H9 (cell line): ENCODE data around the gene PPP1R13B. TPM values are rescaled to one million over a fixed set of nuclear protein-coding genes. Genes with fewer than 3 reads are reported as not detected.

Experiments used
- DNase-seq: peaks from one replicate; pipeline ENCODE4 v3.0.0-alpha.2; 2017
- H2AFZ ChIP-seq: one replicate; pipeline ENCODE4 v1.6.1; 2013; ENCODE audit warnings: mild to moderate bottlenecking, low read length, control low read depth, moderate library complexity
- H2AK5ac ChIP-seq: 2 replicates; pipeline ENCODE4 v1.6.1; 2013; ENCODE audit warnings: low read length, control low read depth, mixed read lengths; ENCODE audit not compliant: insufficient read length
- H2BK120ac ChIP-seq: one replicate; pipeline ENCODE4 v1.6.1; 2013; ENCODE audit warnings: low read depth, mild to moderate bottlenecking, low read length, control low read depth, inconsistent platforms; ENCODE audit not compliant: poor library complexity, severe bottlenecking
- H2BK12ac ChIP-seq: 2 replicates; pipeline ENCODE4 v1.6.1; 2013; ENCODE audit warnings: low read length, control low read depth, mixed read lengths, low read depth; ENCODE audit not compliant: insufficient read length
- H2BK15ac ChIP-seq: 2 replicates; pipeline ENCODE4 v1.6.1; 2013; ENCODE audit warnings: low read depth, low read length, control low read depth
- H2BK20ac ChIP-seq: one replicate; pipeline ENCODE4 v1.6.1; 2013; ENCODE audit warnings: low read depth, mild to moderate bottlenecking, low read length, control low read depth, inconsistent platforms; ENCODE audit not compliant: poor library complexity, severe bottlenecking
- H2BK5ac ChIP-seq: 2 replicates; pipeline ENCODE4 v1.6.1; 2013; ENCODE audit warnings: low read length, control low read depth, mixed read lengths; ENCODE audit not compliant: insufficient read length
- H3K14ac ChIP-seq: 2 replicates; pipeline ENCODE4 v1.6.1; 2013; ENCODE audit warnings: low read length, control low read depth; ENCODE audit not compliant: insufficient read depth
- H3K18ac ChIP-seq: 2 replicates; pipeline ENCODE4 v1.6.1; 2013; ENCODE audit warnings: low read depth, mild to moderate bottlenecking, mixed read lengths, low read length, control low read depth; ENCODE audit not compliant: insufficient read length
- H3K23ac ChIP-seq: 2 replicates; pipeline ENCODE4 v1.6.1; 2013; ENCODE audit warnings: low read length, control low read depth, mixed read lengths, low read depth; ENCODE audit not compliant: insufficient read length
- H3K23me2 ChIP-seq: 2 replicates; pipeline ENCODE4 v1.6.1; 2013; ENCODE audit warnings: low read depth, mild to moderate bottlenecking, mixed read lengths, low read length, control low read depth; ENCODE audit not compliant: insufficient read length, poor library complexity, severe bottlenecking
- H3K27ac ChIP-seq: 2 replicates; pipeline ENCODE4 v1.5.1; 2013; ENCODE audit warnings: low read length, control low read depth, mixed read lengths, low read depth; ENCODE audit not compliant: insufficient read length
- H3K27me3 ChIP-seq: 2 replicates; pipeline ENCODE4 v1.6.1; 2013; ENCODE audit warnings: low read length, control low read depth, inconsistent platforms; ENCODE audit not compliant: insufficient read depth
- H3K4ac ChIP-seq: 2 replicates; pipeline ENCODE4 v1.6.1; 2013; ENCODE audit warnings: low read depth, mild to moderate bottlenecking, control low read depth, inconsistent platforms, low read length, moderate library complexity
- H3K4me1 ChIP-seq: 2 replicates; pipeline ENCODE4 v1.6.1; 2013; ENCODE audit warnings: low read length, control low read depth, inconsistent platforms; ENCODE audit not compliant: insufficient read depth
- H3K4me2 ChIP-seq: 2 replicates; pipeline ENCODE4 v1.6.1; 2013; ENCODE audit warnings: low read length, control low read depth, mixed read lengths; ENCODE audit not compliant: insufficient read length, insufficient read depth
- H3K56ac ChIP-seq: 2 replicates; pipeline ENCODE4 v1.6.1; 2013; ENCODE audit warnings: low read depth, mild to moderate bottlenecking, mixed read lengths, low read length, control low read depth; ENCODE audit not compliant: insufficient read length
- H3K79me1 ChIP-seq: 2 replicates; pipeline ENCODE4 v1.6.1; 2013; ENCODE audit warnings: low read depth, mild to moderate bottlenecking, moderate library complexity, low read length, control low read depth, inconsistent platforms; ENCODE audit not compliant: insufficient read depth, poor library complexity, severe bottlenecking
- H3K79me2 ChIP-seq: 2 replicates; pipeline ENCODE4 v1.6.1; 2013; ENCODE audit warnings: low read length, control low read depth, inconsistent platforms; ENCODE audit not compliant: insufficient read depth
- H3K9ac ChIP-seq: 2 replicates; pipeline ENCODE4 v1.6.1; 2013; ENCODE audit warnings: low read length, control low read depth, mixed read lengths; ENCODE audit not compliant: insufficient read length; ENCODE audit errors: extremely low read depth
- H3K9me3 ChIP-seq: one replicate; pipeline ENCODE4 v1.6.1; 2013; ENCODE audit warnings: low read depth, low read length, inconsistent platforms; ENCODE audit not compliant: control insufficient read depth
- H3T11ph ChIP-seq: one replicate; pipeline ENCODE4 v1.6.1; 2013; ENCODE audit warnings: mild to moderate bottlenecking, low read length, control low read depth, inconsistent platforms
- H4K20me1 ChIP-seq: one replicate; pipeline ENCODE4 v1.6.1; 2013; ENCODE audit not compliant: control insufficient read depth, insufficient read length, insufficient read depth
- H4K5ac ChIP-seq: 2 replicates; pipeline ENCODE4 v1.6.1; 2013; ENCODE audit warnings: low read depth, mild to moderate bottlenecking, mixed read lengths, low read length, control low read depth; ENCODE audit not compliant: insufficient read length
- H4K8ac ChIP-seq: replicated peaks from 2 replicates; pipeline ENCODE4 v1.6.1; 2013; ENCODE audit warnings: low read length, control low read depth, mixed read lengths, low read depth; ENCODE audit not compliant: insufficient read length
- H4K91ac ChIP-seq: 2 replicates; pipeline ENCODE4 v1.6.1; 2013; ENCODE audit warnings: low read depth, mild to moderate bottlenecking, moderate library complexity, mixed read lengths, low read length, control low read depth; ENCODE audit not compliant: insufficient read length
- H3K27ac Mint-ChIP-seq, 3 experiments: 2 replicates in 2 of 3; 3 replicates in 1 of 3; pipeline ENCODE4 v1.8.0; 2020 to 2021; ENCODE audit warnings: mixed read lengths in 3 of 3, mild to moderate bottlenecking in 1 of 3, moderate library complexity in 1 of 3
- H3K27me3 Mint-ChIP-seq: 2 replicates; pipeline ENCODE4 v1.8.0; 2021; ENCODE audit warnings: low read depth, mild to moderate bottlenecking, moderate library complexity, mixed read lengths
- H3K36me3 Mint-ChIP-seq, 3 experiments: 2 replicates in 2 of 3; 3 replicates in 1 of 3; pipeline ENCODE4 v1.8.0; 2020 to 2021; ENCODE audit warnings: low read depth in 3 of 3, mixed read lengths in 3 of 3; ENCODE audit not compliant: insufficient read depth in 1 of 3
- H3K4me1 Mint-ChIP-seq, 2 experiments: 2 replicates each; pipeline ENCODE4 v1.8.0; 2020; ENCODE audit warnings: mixed read lengths in 2 of 2
- H3K4me3 Mint-ChIP-seq, 2 experiments: 2 replicates in 1 of 2; 3 replicates in 1 of 2; pipeline ENCODE4 v1.8.0; 2020 to 2021; ENCODE audit warnings: mild to moderate bottlenecking in 2 of 2, mixed read lengths in 2 of 2, moderate library complexity in 1 of 2
- H3K9me3 Mint-ChIP-seq, 2 experiments: 2 replicates in 1 of 2; 3 replicates in 1 of 2; pipeline ENCODE4 v1.8.0; 2020; ENCODE audit warnings: mild to moderate bottlenecking in 2 of 2, mixed read lengths in 2 of 2, moderate library complexity in 1 of 2
- CTCF ChIP-seq: fragments of 200-600 bp; sonication (generic); conservative IDR thresholded peaks from 3 replicates; pipeline ENCODE4 v1.8.0; 2021; ENCODE audit warnings: antibody characterized with exemption, mild to moderate bottlenecking
- WGBS: extraction: QIAGEN DNeasy Blood & Tissue Kit; methylation state at CpG from one replicate; pipeline ENCODE4 v1.1.7; 2013; ENCODE audit warnings: missing lambda C conversion rate, low lambda C conversion rate, mixed read lengths; ENCODE audit not compliant: insufficient read length; ENCODE audit errors: extremely low coverage; 5-methylcytosine and 5-hydroxymethylcytosine counted together
- total RNA-seq: library from RNA; stranded (reverse); gene quantifications from 2 replicates; pipeline ENCODE4 v1.2.1, GENCODE V29; 2021

Gene PPP1R13B
- total RNA-seq, 1 experiment from 2014 or later: 6.0 TPM

GRCh38 chr14:103832046-103832445 is 15.3 kb downstream of the PPP1R13B start:
- Histone ChIP-seq H3K23me2 (no peaks in the 10 kb centered on the region), H3K9ac (no peak overlapping the region), H4K91ac (no peak overlapping the region), H2BK120ac (no peak overlapping the region), H3K79me1 (no peaks in the 10 kb centered on the region), H3K23ac (no peak overlapping the region), H3K4ac (no peak overlapping the region), H2AK5ac (no peak overlapping the region), H2BK5ac (no peak overlapping the region), H2BK20ac (no peak overlapping the region), H3K56ac (no peak overlapping the region), H3K9me3 (no peaks in the 10 kb centered on the region), H3K79me2 (no peaks in the 10 kb centered on the region), H3K27me3 (no peaks in the 10 kb centered on the region), H4K8ac (no peak overlapping the region), H3K14ac (no peak overlapping the region), H3K27ac (no peak overlapping the region), H3T11ph (no peak overlapping the region), H3K4me2 (no peak overlapping the region), H2AFZ (no peak overlapping the region), H4K20me1 (no peaks in the 10 kb centered on the region), H3K4me1 (no peaks in the 10 kb centered on the region), H3K18ac (no peak overlapping the region), H2BK12ac (no peak overlapping the region), H4K5ac (no peak overlapping the region), H2BK15ac (no peak overlapping the region)
- H3K27me3 Mint-ChIP-seq: no peaks in the 10 kb centered on the region
- no peak overlapping the region for H3K27ac Mint-ChIP-seq
- no peaks in the 10 kb centered on the region for H3K36me3 Mint-ChIP-seq
- no peak for DNase-seq
- no peak overlapping the region for H3K4me3 Mint-ChIP-seq
- TF ChIP-seq CTCF: no peak
- no CpG with 5 or more reads among the region's 1 CpG for WGBS
- H3K4me1 Mint-ChIP-seq: 0 out of 4 replicates have a peak, but pooled peaks cover 0 to 2% of the 10 kb centered on the region in 2 experiments
- no peaks in the 10 kb centered on the region for H3K9me3 Mint-ChIP-seq
